Measurements from ENCODE around the gene DEPDC5.

GRCh38 chr22:31929167-31929930, 175.5 kb downstream of the DEPDC5 start:
- no peak for TF ChIP-seq CTCF (IDR thresholded peaks at IDR 0.05)
- TF ChIP-seq EZH2 (IDR thresholded peaks at IDR 0.05; ENCODE audit: borderline replicate concordance, insufficient read depth, low read depth, low read length, poor library complexity, severe bottlenecking), result no peak

Data from B cell (primary cell).